Measurements from ENCODE around the gene NR2C2AP. TPM values are rescaled to one million over a fixed set of nuclear protein-coding genes. Genes with fewer than 3 reads are reported as not detected.

The NR2C2AP gene
- total and polyA plus RNA-seq, 2 of the 13 experiments (the other 11 are each of a cell fraction or from before 2014, with no cell fraction given): 12.2 to 26.8 TPM

- no peak for FAIRE-seq
- no peak for DNase-seq (ENCODE audit: low spot score)
- WGBS (ENCODE audit: low lambda C conversion rate): 29% methylated on average over 5 of the region's 5 CpGs
- no peak overlapping the region for H3K9ac ChIP-seq (ENCODE audit: insufficient read depth, low read depth, low read length)
- H3K27ac ChIP-seq (ENCODE audit: extremely low read length, insufficient read depth, low read length): no peak overlapping the region
- BruUV-seq (replicated peaks): no TSS peak
- CTCF ChIA-PET (ENCODE audit: low intra/inter-chr PET ratio, low total read pairs): no interaction called here
- intact Hi-C loops (cut with micrococcal nuclease; ENCODE audit: unreplicated experiment) (loop anchor here (5.0 kb wide), 1 partner anchor 46 kb away; the partner anchor contains the start of gene TM6SF2), in situ Hi-C loops (cut with HindIII; ENCODE audit: extremely low pct_ligation_motif_present, low pct_unique_long_range_greater_than_20kb) (no loop called here)
- no peaks in the 10 kb centered on the region for H3K36me3 ChIP-seq (replicated peaks in 1 of 2; ENCODE audit: control insufficient read depth in 1 of 2, insufficient read depth in 2 of 2, low read length in 2 of 2)
- H3K9me3 ChIP-seq (ENCODE audit: low read length): no peaks in the 10 kb centered on the region
- POLR2A ChIA-PET: interaction anchor here (2.2 kb wide), 1 partner anchor 23 kb away, joined by 9 read pairs; the partner anchor contains the start of gene NR2C2AP
- no peaks in the 10 kb centered on the region for H4K20me1 ChIP-seq (ENCODE audit: insufficient read depth, low read length)
- ATAC-seq: no peak
- peak; percentile 65; the same call in 1 of the 2 replicates for TF ChIP-seq ZMYM3 (CRISPR knock-in tag; IDR thresholded peaks at IDR 0.05)
- TF ChIP-seq, protein P1, sequence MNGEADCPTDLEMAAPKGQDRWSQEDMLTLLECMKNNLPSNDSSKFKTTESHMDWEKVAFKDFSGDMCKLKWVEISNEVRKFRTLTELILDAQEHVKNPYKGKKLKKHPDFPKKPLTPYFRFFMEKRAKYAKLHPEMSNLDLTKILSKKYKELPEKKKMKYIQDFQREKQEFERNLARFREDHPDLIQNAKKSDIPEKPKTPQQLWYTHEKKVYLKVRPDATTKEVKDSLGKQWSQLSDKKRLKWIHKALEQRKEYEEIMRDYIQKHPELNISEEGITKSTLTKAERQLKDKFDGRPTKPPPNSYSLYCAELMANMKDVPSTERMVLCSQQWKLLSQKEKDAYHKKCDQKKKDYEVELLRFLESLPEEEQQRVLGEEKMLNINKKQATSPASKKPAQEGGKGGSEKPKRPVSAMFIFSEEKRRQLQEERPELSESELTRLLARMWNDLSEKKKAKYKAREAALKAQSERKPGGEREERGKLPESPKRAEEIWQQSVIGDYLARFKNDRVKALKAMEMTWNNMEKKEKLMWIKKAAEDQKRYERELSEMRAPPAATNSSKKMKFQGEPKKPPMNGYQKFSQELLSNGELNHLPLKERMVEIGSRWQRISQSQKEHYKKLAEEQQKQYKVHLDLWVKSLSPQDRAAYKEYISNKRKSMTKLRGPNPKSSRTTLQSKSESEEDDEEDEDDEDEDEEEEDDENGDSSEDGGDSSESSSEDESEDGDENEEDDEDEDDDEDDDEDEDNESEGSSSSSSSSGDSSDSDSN (CRISPR knock-in tag; IDR thresholded peaks at IDR 0.05): no peak
- no peak overlapping the region for H3K4me2 ChIP-seq (ENCODE audit: low read depth, low read length)
- H2AFZ ChIP-seq (ENCODE audit: low read length): no peak overlapping the region
- H3K27me3 ChIP-seq (ENCODE audit: control insufficient read depth in 1 of 2, insufficient read depth in 2 of 2, low read length in 2 of 2): peaks cover 6 to 47% of the 10 kb centered on the region in 2 experiments
- H3K4me3 ChIP-seq (replicated peaks in 1 of 3; ENCODE audit: insufficient read depth in 1 of 3, low read depth in 2 of 3, low read length in 3 of 3): no peak overlapping the region
- H3K79me2 ChIP-seq (ENCODE audit: insufficient read depth, low read length): no peaks in the 10 kb centered on the region
- peaks cover 32% of the 10 kb centered on the region for H3K4me1 ChIP-seq (ENCODE audit: insufficient read depth, low read length)
Measured at GRCh38 chr19:19226204-19226603, 23.0 kb upstream of the NR2C2AP start.

DNA sequence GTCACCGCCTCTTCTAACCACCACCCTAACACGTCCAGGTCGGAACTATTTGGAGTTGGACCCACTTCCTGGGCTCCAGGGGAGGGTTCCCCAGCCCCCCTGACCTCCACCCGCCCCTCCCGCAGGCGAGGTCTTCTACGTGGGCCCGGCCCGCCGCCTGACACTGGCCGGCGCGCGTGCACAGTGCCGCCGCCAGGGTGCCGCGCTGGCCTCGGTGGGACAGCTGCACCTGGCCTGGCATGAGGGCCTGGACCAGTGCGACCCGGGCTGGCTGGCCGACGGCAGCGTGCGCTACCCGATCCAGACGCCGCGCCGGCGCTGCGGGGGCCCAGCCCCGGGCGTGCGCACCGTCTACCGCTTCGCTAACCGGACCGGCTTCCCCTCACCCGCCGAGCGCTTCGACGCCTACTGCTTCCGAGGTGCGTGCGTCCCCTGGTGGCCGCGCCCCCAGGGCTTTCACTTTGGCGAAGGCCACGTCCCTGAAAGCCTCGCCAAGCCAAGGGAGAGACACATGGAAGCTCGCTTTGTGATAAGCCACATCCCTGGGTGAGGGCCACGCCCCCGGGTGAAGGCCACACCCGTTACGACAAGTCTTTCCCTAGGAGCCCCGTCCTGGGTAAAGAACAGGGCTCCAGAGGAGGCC, 21.8 kb upstream of the NR2C2AP start:
- no peak overlapping the region for H3K9ac ChIP-seq (ENCODE audit: insufficient read depth, low read depth, low read length)
- no peak overlapping the region for H3K27ac ChIP-seq (ENCODE audit: extremely low read length, insufficient read depth, low read length)
- in situ Hi-C loops (cut with HindIII; ENCODE audit: extremely low pct_ligation_motif_present, low pct_unique_long_range_greater_than_20kb): no loop called here
- no peak overlapping the region for H2AFZ ChIP-seq (ENCODE audit: low read length)
- no TSS peak for BruUV-seq (replicated peaks)
- intact Hi-C loops (cut with micrococcal nuclease; ENCODE audit: unreplicated experiment): loop anchor here (1.0 to 5.0 kb wide), 2 partner anchors 39 to 47 kb away; partner anchors contain the start of gene TM6SF2
- ATAC-seq (peak; percentile 89), FAIRE-seq (no peak), DNase-seq (ENCODE audit: low spot score) (peak; percentile 78)
- H4K20me1 ChIP-seq (ENCODE audit: insufficient read depth, low read length): no peaks in the 10 kb centered on the region
- H3K4me3 ChIP-seq (replicated peaks in 1 of 3; ENCODE audit: insufficient read depth in 1 of 3, low read depth in 2 of 3, low read length in 3 of 3): peak overlapping the region in 2 of 3 experiments; percentile 45 to 64; a peak in 4 of 6 replicates
- H3K27me3 ChIP-seq (ENCODE audit: control insufficient read depth in 1 of 2, insufficient read depth in 2 of 2, low read length in 2 of 2): peaks cover 6 to 44% of the 10 kb centered on the region in 2 experiments
- ChIA-PET CTCF (ENCODE audit: low intra/inter-chr PET ratio, low total read pairs) (interaction anchor here (1.0 to 1.8 kb wide), 2 partner anchors 22 to 39 kb away, joined by 4 to 16 read pairs; partner anchors contain the start of gene NR2C2AP), POLR2A (interaction anchor here (1.1 to 2.2 kb wide), 3 partner anchors 10 to 32 kb away, joined by 3 to 9 read pairs (median 8); partner anchors contain the start of genes BORCS8, NR2C2AP and RFXANK)
- H3K36me3 ChIP-seq (replicated peaks in 1 of 2; ENCODE audit: control insufficient read depth in 1 of 2, insufficient read depth in 2 of 2, low read length in 2 of 2): no peaks in the 10 kb centered on the region
- no peaks in the 10 kb centered on the region for H3K9me3 ChIP-seq (ENCODE audit: low read length)
- H3K4me1 ChIP-seq (ENCODE audit: insufficient read depth, low read length): peaks cover 32% of the 10 kb centered on the region
- 0% methylated on average over 3 of the region's 59 CpGs for WGBS (ENCODE audit: low lambda C conversion rate)
- H3K79me2 ChIP-seq (ENCODE audit: insufficient read depth, low read length): no peaks in the 10 kb centered on the region
- peak overlapping the region; percentile 64 for H3K4me2 ChIP-seq (ENCODE audit: low read depth, low read length)
- TF ChIP-seq ZNF274 (CRISPR knock-in tag; IDR thresholded peaks at IDR 0.05) (peak; percentile 80; the same call in 1 of the 2 replicates), MYNN (CRISPR knock-in tag; IDR thresholded peaks at IDR 0.05; ENCODE audit: low read depth) (no peak), MED1 (CRISPR knock-in tag; IDR thresholded peaks at IDR 0.05) (0 out of 2 replicates have a peak, but pooled peaks have one; percentile 18), EHMT2 (IDR thresholded peaks at IDR 0.05; ENCODE audit: borderline replicate concordance, low read depth, low read length) (no peak), ZNF720 (CRISPR knock-in tag; IDR thresholded peaks at IDR 0.05) (no peak), ZNF17 (CRISPR knock-in tag; IDR thresholded peaks at IDR 0.05) (no peak), PBX2 (CRISPR knock-in tag; IDR thresholded peaks at IDR 0.05) (no peak), TARDBP (CRISPR knock-in tag; IDR thresholded peaks at IDR 0.05) (no peak), ZNF768 (CRISPR knock-in tag; IDR thresholded peaks at IDR 0.05) (0 out of 2 replicates have a peak, but pooled peaks have one; percentile 62), ZNF75D (CRISPR knock-in tag; IDR thresholded peaks at IDR 0.05; ENCODE audit: borderline replicate concordance) (no peak), FOXO4 (CRISPR knock-in tag; conservative IDR thresholded peaks at IDR 0.05) (no peak)

All from HepG2 (cell line).